ENCODE measurements around the gene PI4K2A. TPM values are rescaled to one million over a fixed set of nuclear protein-coding genes. Genes with fewer than 3 reads are reported as not detected.

Gene PI4K2A
- total RNA-seq (2022; extraction: Qiagen RNA extraction; ENCODE audit: low read depth), result 26.1 to 29.6 TPM (median 28.8 TPM) in 5 replicates

GRCh38 chr10:97640174-97640867, at the start of gene PI4K2A:
PI4K2A (plus strand) TSS chr10:97640671; CDS start chr10:97640743, 72 bp downstream.

GRCh38 chr10:97632949-97633884, 7.3 kb upstream of the PI4K2A start, which contains the start of gene MORN4:
MORN4 (minus strand) TSS chr10:97633500; CDS start chr10:97619653, 13,847 bp downstream.

GRCh38 chr10:97686962-97687784, 46.7 kb downstream of the PI4K2A start, which contains the start of gene AVPI1:
AVPI1 (minus strand) TSS chr10:97687241; CDS start chr10:97679905, 7,336 bp downstream.

GRCh38 chr10:97713339-97713825, 72.9 kb downstream of the PI4K2A start, which contains the start of gene MARVELD1:
MARVELD1 (plus strand) TSS chr10:97713730; CDS start chr10:97713877, 147 bp downstream.

Other genes with a start within 250 kb of the PI4K2A start
- 52.6 to 75.2 TPM (median 61.0 TPM) in 5 replicates for gene RRP12, start 239.3 kb upstream of the PI4K2A start, total RNA-seq (2022; extraction: Qiagen RNA extraction; ENCODE audit: low read depth)
- 555 to 637 TPM (median 622 TPM) in 5 replicates for gene PGAM1, start 214.5 kb upstream of the PI4K2A start, total RNA-seq (2022; extraction: Qiagen RNA extraction; ENCODE audit: low read depth)
- gene EXOSC1, start 194.7 kb upstream of the PI4K2A start, total RNA-seq (2022; extraction: Qiagen RNA extraction; ENCODE audit: low read depth), result 53.0 to 60.6 TPM (median 54.2 TPM) in 5 replicates
- gene ZDHHC16, start 194.5 kb upstream of the PI4K2A start, total RNA-seq (2022; extraction: Qiagen RNA extraction; ENCODE audit: low read depth), result 42.8 to 52.3 TPM (median 50.0 TPM) in 5 replicates
- gene MMS19, start 142.2 kb upstream of the PI4K2A start, total RNA-seq (2022; extraction: Qiagen RNA extraction; ENCODE audit: low read depth), result 40.8 to 46.0 TPM (median 44.2 TPM) in 5 replicates
- 13.2 to 19.6 TPM (median 18.9 TPM) in 5 replicates for gene UBTD1, start 141.7 kb upstream of the PI4K2A start, total RNA-seq (2022; extraction: Qiagen RNA extraction; ENCODE audit: low read depth)
- gene ANKRD2, start 67.9 kb upstream of the PI4K2A start, total RNA-seq (2022; extraction: Qiagen RNA extraction; ENCODE audit: low read depth), result 2.8 to 6.8 TPM (median 4.4 TPM) in 5 replicates
- 0.83 to 1.7 TPM (median 0.93 TPM) in 5 replicates for gene HOGA1, start 56.3 kb upstream of the PI4K2A start, total RNA-seq (2022; extraction: Qiagen RNA extraction; ENCODE audit: low read depth)
- not detected in 5 replicates for gene C10orf62, start 51.0 kb upstream of the PI4K2A start, total RNA-seq (2022; extraction: Qiagen RNA extraction; ENCODE audit: low read depth)
- 6.1 to 7.9 TPM (median 6.8 TPM) in 5 replicates for gene MORN4, start 7.2 kb upstream of the PI4K2A start, total RNA-seq (2022; extraction: Qiagen RNA extraction; ENCODE audit: low read depth)
- gene AVPI1, start 46.6 kb downstream of the PI4K2A start, total RNA-seq (2022; extraction: Qiagen RNA extraction; ENCODE audit: low read depth), result 57.9 to 112 TPM (median 85.8 TPM) in 5 replicates
- gene MARVELD1, start 73.1 kb downstream of the PI4K2A start, total RNA-seq (2022; extraction: Qiagen RNA extraction; ENCODE audit: low read depth), result 36.5 to 45.4 TPM (median 39.9 TPM) in 5 replicates
- gene ZFYVE27, start 96.5 kb downstream of the PI4K2A start, total RNA-seq (2022; extraction: Qiagen RNA extraction; ENCODE audit: low read depth), result 19.5 to 25.5 TPM (median 24.7 TPM) in 5 replicates
- gene SFRP5, start 131.3 kb downstream of the PI4K2A start, total RNA-seq (2022; extraction: Qiagen RNA extraction; ENCODE audit: low read depth), result 1.9 to 2.5 TPM (median 2.3 TPM) in 5 replicates
- 4.0 to 5.9 TPM (median 4.7 TPM) in 5 replicates for gene GOLGA7B, start 209.2 kb downstream of the PI4K2A start, total RNA-seq (2022; extraction: Qiagen RNA extraction; ENCODE audit: low read depth)

Data from A549 treated with RU486 at 1 μM for 4 hours (cell line).